AG04450 (cell line): ENCODE results near the gene ALOX5AP. TPM values are rescaled to one million over a fixed set of nuclear protein-coding genes. Genes with fewer than 3 reads are reported as not detected.

ENCODE experiments used
- CTCF ChIA-PET: fragments of 300-600, 350-600 bp; formaldehyde crosslinking; extraction: SDS; loops from one replicate; lab custom pipeline; 2022; ENCODE audit warnings: antibody characterized with exemption, inconsistent platforms; lab: Charles Lee
- POLR2A ChIA-PET: fragments of 350-600 bp; formaldehyde crosslinking; extraction: SDS; loops from one replicate; lab custom pipeline; 2021; ENCODE audit warnings: antibody characterized with exemption, inconsistent platforms; lab: Yijun Ruan, JAX
- DNase-seq: peaks from one replicate; pipeline ENCODE4 v3.0.0-alpha.2; 2011; ENCODE audit warnings: low read depth, low spot score
- H3K27ac ChIP-seq: one replicate; pipeline ENCODE4 v1.5.1; 2012; ENCODE audit warnings: low read depth, low read length, control low read depth
- H3K27me3 ChIP-seq: one replicate; pipeline ENCODE4 v1.6.0; 2012; ENCODE audit warnings: low read length; ENCODE audit not compliant: control insufficient read depth, insufficient read depth
- H3K4me3 ChIP-seq: 2 replicates; pipeline ENCODE4 v1.5.1; 2011; ENCODE audit warnings: mild to moderate bottlenecking, low read depth, low read length, control low read depth
- H3K9me3 ChIP-seq: 2 replicates; pipeline ENCODE4 v1.5.1; 2012; ENCODE audit warnings: low read length; ENCODE audit not compliant: control insufficient read depth, insufficient read depth
- CTCF ChIP-seq: IDR thresholded peaks from 2 replicates; pipeline ENCODE4 v1.5.1; 2011; ENCODE audit warnings: low read depth, low read length, control low read depth, inconsistent platforms
- polyA plus RNA-seq: library from polyadenylated mRNA; depleted of rRNA; stranded (reverse); fragments of >200 nt; gene quantifications from 2 replicates; pipeline ENCODE4 v1.2.3, GENCODE V29; 2011

ALOX5AP gene
- polyA plus RNA-seq, 1 experiment: 6.4 TPM

GRCh38 chr13:30797847-30798535, 62.6 kb downstream of the ALOX5AP start:
- H3K27ac ChIP-seq: no peak overlapping the region
- H3K9me3 ChIP-seq: no peaks in the 10 kb centered on the region
- POLR2A ChIA-PET: interaction anchor here (0.6 to 1.5 kb wide), 4 partner anchors 42 to 332 kb away, joined by 3 to 5 read pairs (median 4); partner anchors contain the start of genes HMGB1 and USPL1
- no peak overlapping the region for H3K4me3 ChIP-seq
- DNase-seq: no peak
- TF ChIP-seq CTCF: no peak
- CTCF ChIA-PET: interaction anchor here (0.6 to 1.9 kb wide), 3 partner anchors 67 to 246 kb away, joined by 3 to 7 read pairs (median 5); no protein-coding TSS in a partner anchor
- H3K27me3 ChIP-seq: no peaks in the 10 kb centered on the region

- no peaks in the 10 kb centered on the region for H3K9me3 ChIP-seq
- ChIA-PET POLR2A (interaction anchor here (0.6 to 1.0 kb wide), 3 partner anchors 43 to 333 kb away, joined by 3 to 5 read pairs (median 3); partner anchors contain the start of genes HMGB1 and USPL1), CTCF (interaction anchor here (1.1 to 1.9 kb wide), 2 partner anchors 67 to 246 kb away, joined by 3 to 5 read pairs; no protein-coding TSS in a partner anchor)
- peak overlapping the region; percentile 47 for H3K27ac ChIP-seq
- TF ChIP-seq CTCF: no peak
- no peak for DNase-seq
- no peaks in the 10 kb centered on the region for H3K27me3 ChIP-seq
- no peak overlapping the region for H3K4me3 ChIP-seq
These were observed 63.5 kb downstream of the ALOX5AP start for GRCh38 chr13:30798776-30799355.

- Histone ChIP-seq H3K27ac (peak overlapping the region; percentile 47), H3K9me3 (no peaks in the 10 kb centered on the region), H3K4me3 (no peak overlapping the region), H3K27me3 (no peaks in the 10 kb centered on the region)
- POLR2A ChIA-PET: no interaction called here
- no peak for TF ChIP-seq CTCF
- DNase-seq: no peak
- CTCF ChIA-PET: no interaction called here
These were observed 64.0 kb downstream of the ALOX5AP start for GRCh38 chr13:30799356-30799824.

GRCh38 chr13:30800107-30800506, 64.8 kb downstream of the ALOX5AP start:
- Histone ChIP-seq H3K27ac (no peak overlapping the region), H3K4me3 (no peak overlapping the region), H3K9me3 (no peaks in the 10 kb centered on the region; the same call in 1 of the 2 replicates), H3K27me3 (no peaks in the 10 kb centered on the region)
- TF ChIP-seq CTCF: no peak
- POLR2A ChIA-PET: no interaction called here
- DNase-seq: no peak
- CTCF ChIA-PET: no interaction called here
